Stimulated activated memory B cell treated with anti-CD40 and anti-IgM and Interleukin-4, amounts not matched to agents 10 μg/mL and 1 μg/mL and 100 μg/mL, for 72 hours (primary cell): ENCODE results near the gene NOD2.

ENCODE experiments used
- ATAC-seq: fragments of 150-1000 bp; cut with Tn5 transposase; 2 replicates; pipeline ENCODE4 v1.10.0; 2021
- H3K27ac Mint-ChIP-seq: one replicate; pipeline ENCODE4 v1.8.0; 2022; ENCODE audit warnings: mild to moderate bottlenecking, mixed read lengths
- H3K27me3 Mint-ChIP-seq: one replicate; pipeline ENCODE4 v1.8.0; 2022; ENCODE audit warnings: mixed read lengths
- H3K36me3 Mint-ChIP-seq: one replicate; pipeline ENCODE4 v1.8.0; 2022; ENCODE audit warnings: mixed read lengths
- H3K4me1 Mint-ChIP-seq: one replicate; pipeline ENCODE4 v1.8.0; 2022; ENCODE audit warnings: mixed read lengths
- H3K4me3 Mint-ChIP-seq: one replicate; pipeline ENCODE4 v1.8.0; 2022; ENCODE audit warnings: mild to moderate bottlenecking, moderate library complexity, mixed read lengths
- H3K9me3 Mint-ChIP-seq: one replicate; pipeline ENCODE4 v1.8.0; 2022; ENCODE audit warnings: mixed read lengths

NOD2 gene

GRCh38 chr16:50752471-50753235 lies 59.2 kb downstream of the NOD2 start:
- no peak for ATAC-seq
- Mint-ChIP-seq H3K27me3 (no peaks in the 10 kb centered on the region), H3K9me3 (no peaks in the 10 kb centered on the region), H3K27ac (no peak overlapping the region), H3K36me3 (peaks cover 30% of the 10 kb centered on the region), H3K4me3 (no peak overlapping the region), H3K4me1 (peaks cover 28% of the 10 kb centered on the region)

- no peaks in the 10 kb centered on the region for H3K27me3 Mint-ChIP-seq
Observed at GRCh38 chr16:50756473-50756872, 63.1 kb downstream of the NOD2 start.

GRCh38 chr16:50761267-50761666 lies 67.9 kb downstream of the NOD2 start:
- no peak overlapping the region for H3K4me3 Mint-ChIP-seq
- H3K36me3 Mint-ChIP-seq, result peaks cover 73% of the 10 kb centered on the region
- H3K27ac Mint-ChIP-seq, result no peak overlapping the region
- peak; percentile 47 for ATAC-seq
- H3K9me3 Mint-ChIP-seq, result peaks cover 5% of the 10 kb centered on the region
- H3K27me3 Mint-ChIP-seq, result no peaks in the 10 kb centered on the region
- peaks cover 64% of the 10 kb centered on the region for H3K4me1 Mint-ChIP-seq

More at GRCh38 chr16:50756473-50756872, 63.1 kb downstream of the NOD2 start:
- Mint-ChIP-seq H3K4me1 (peaks cover 44% of the 10 kb centered on the region), H3K36me3 (peaks cover 50% of the 10 kb centered on the region), H3K9me3 (no peaks in the 10 kb centered on the region), H3K27ac (no peak overlapping the region), H3K4me3 (no peak overlapping the region)
- ATAC-seq, result no peak

- Mint-ChIP-seq H3K9me3 (peaks cover 9% of the 10 kb centered on the region), H3K36me3 (peaks cover 81% of the 10 kb centered on the region), H3K27me3 (no peaks in the 10 kb centered on the region), H3K27ac (peak overlapping the region; percentile 33), H3K4me3 (no peak overlapping the region), H3K4me1 (peaks cover 71% of the 10 kb centered on the region)
- no peak for ATAC-seq
Observed at GRCh38 chr16:50762241-50762640, 68.8 kb downstream of the NOD2 start.

GRCh38 chr16:50763211-50763610 lies 69.8 kb downstream of the NOD2 start:
- Mint-ChIP-seq H3K4me1 (peaks cover 64% of the 10 kb centered on the region), H3K9me3 (peaks cover 9% of the 10 kb centered on the region), H3K4me3 (no peak overlapping the region), H3K27me3 (no peaks in the 10 kb centered on the region), H3K36me3 (peaks cover 75% of the 10 kb centered on the region), H3K27ac (no peak overlapping the region)
- ATAC-seq, result no peak

- Mint-ChIP-seq H3K27ac (no peak overlapping the region), H3K9me3 (peaks cover 15% of the 10 kb centered on the region), H3K4me1 (peaks cover 72% of the 10 kb centered on the region), H3K27me3 (no peaks in the 10 kb centered on the region), H3K4me3 (no peak overlapping the region), H3K36me3 (peaks cover 82% of the 10 kb centered on the region)
- no peak for ATAC-seq
Observed at GRCh38 chr16:50765260-50765659, 71.9 kb downstream of the NOD2 start.

- H3K4me3 Mint-ChIP-seq, result no peak overlapping the region
- H3K9me3 Mint-ChIP-seq, result peaks cover 15% of the 10 kb centered on the region
- peaks cover 66% of the 10 kb centered on the region for H3K4me1 Mint-ChIP-seq
- no peak for ATAC-seq
- no peak overlapping the region for H3K27ac Mint-ChIP-seq
- no peaks in the 10 kb centered on the region for H3K27me3 Mint-ChIP-seq
- H3K36me3 Mint-ChIP-seq, result peaks cover 82% of the 10 kb centered on the region
Observed at GRCh38 chr16:50765861-50766260, 72.5 kb downstream of the NOD2 start.

- no peaks in the 10 kb centered on the region for H3K27me3 Mint-ChIP-seq
- peaks cover 15% of the 10 kb centered on the region for H3K9me3 Mint-ChIP-seq
- ATAC-seq, result no peak
- peaks cover 59% of the 10 kb centered on the region for H3K4me1 Mint-ChIP-seq
- no peak overlapping the region for H3K27ac Mint-ChIP-seq
- H3K36me3 Mint-ChIP-seq, result peaks cover 84% of the 10 kb centered on the region
- H3K4me3 Mint-ChIP-seq, result no peak overlapping the region
Observed at GRCh38 chr16:50767197-50767596, 73.8 kb downstream of the NOD2 start.

GRCh38 chr16:50771366-50771765 lies 78.0 kb downstream of the NOD2 start:
- no peaks in the 10 kb centered on the region for H3K27me3 Mint-ChIP-seq
- peaks cover 66% of the 10 kb centered on the region for H3K36me3 Mint-ChIP-seq
- H3K27ac Mint-ChIP-seq, result no peak overlapping the region
- no peak for ATAC-seq
- H3K9me3 Mint-ChIP-seq, result peaks cover 10% of the 10 kb centered on the region
- H3K4me1 Mint-ChIP-seq, result peaks cover 38% of the 10 kb centered on the region
- H3K4me3 Mint-ChIP-seq, result no peak overlapping the region

GRCh38 chr16:50774405-50774804 lies 81.0 kb downstream of the NOD2 start:
- Mint-ChIP-seq H3K36me3 (peaks cover 63% of the 10 kb centered on the region), H3K27ac (no peak overlapping the region), H3K27me3 (no peaks in the 10 kb centered on the region), H3K4me1 (peaks cover 30% of the 10 kb centered on the region), H3K9me3 (peaks cover 3% of the 10 kb centered on the region), H3K4me3 (no peak overlapping the region)
- ATAC-seq, result no peak

- Mint-ChIP-seq H3K4me1 (peaks cover 25% of the 10 kb centered on the region), H3K4me3 (no peak overlapping the region), H3K27me3 (no peaks in the 10 kb centered on the region), H3K27ac (no peak overlapping the region), H3K36me3 (peaks cover 63% of the 10 kb centered on the region), H3K9me3 (no peaks in the 10 kb centered on the region)
- ATAC-seq, result no peak
Observed at GRCh38 chr16:50774960-50775359, 81.6 kb downstream of the NOD2 start.

GRCh38 chr16:50776037-50776436 lies 82.6 kb downstream of the NOD2 start:
- Mint-ChIP-seq H3K4me3 (no peak overlapping the region), H3K36me3 (peaks cover 60% of the 10 kb centered on the region), H3K9me3 (no peaks in the 10 kb centered on the region), H3K4me1 (peaks cover 25% of the 10 kb centered on the region), H3K27me3 (no peaks in the 10 kb centered on the region), H3K27ac (no peak overlapping the region)
- ATAC-seq, result no peak

GRCh38 chr16:50778284-50779163 lies 85.1 kb downstream of the NOD2 start:
- Mint-ChIP-seq H3K27me3 (no peaks in the 10 kb centered on the region), H3K27ac (no peak overlapping the region), H3K9me3 (no peaks in the 10 kb centered on the region), H3K4me1 (peaks cover 18% of the 10 kb centered on the region), H3K4me3 (no peak overlapping the region), H3K36me3 (peaks cover 59% of the 10 kb centered on the region)
- no peak for ATAC-seq

GRCh38 chr16:50781043-50781442 lies 87.6 kb downstream of the NOD2 start:
- peaks cover 6% of the 10 kb centered on the region for H3K4me1 Mint-ChIP-seq

GRCh38 chr16:50781518-50781917 lies 88.1 kb downstream of the NOD2 start:
- Mint-ChIP-seq H3K4me1 (peaks cover 6% of the 10 kb centered on the region), H3K36me3 (peaks cover 74% of the 10 kb centered on the region)
- ATAC-seq, result no peak

More at GRCh38 chr16:50781043-50781442, 87.6 kb downstream of the NOD2 start:
- no peaks in the 10 kb centered on the region for H3K9me3 Mint-ChIP-seq
- no peak for ATAC-seq
- peaks cover 69% of the 10 kb centered on the region for H3K36me3 Mint-ChIP-seq
- H3K27me3 Mint-ChIP-seq, result no peaks in the 10 kb centered on the region
- H3K27ac Mint-ChIP-seq, result no peak overlapping the region
- H3K4me3 Mint-ChIP-seq, result no peak overlapping the region

More at GRCh38 chr16:50781518-50781917, 88.1 kb downstream of the NOD2 start:
- Mint-ChIP-seq H3K27me3 (no peaks in the 10 kb centered on the region), H3K9me3 (no peaks in the 10 kb centered on the region), H3K4me3 (no peak overlapping the region), H3K27ac (no peak overlapping the region)
